GM18870 (cell line): ENCODE measurements around the gene CSMD2.
"Not testable (repeated sequence)": the region's sequence is repeated elsewhere in the genome, so short reads cannot be mapped to it uniquely, and the experiment has no call there.

ENCODE experiments used
- ATAC-seq: cut with Tn5 transposase; IDR thresholded peaks from one replicate; pipeline ENCODE4 v1.9.1; 2021; ENCODE audit warnings: moderate library complexity; ENCODE audit not compliant: unreplicated experiment

CSMD2 gene

GRCh38 chr1:33516428-33516827, 648.6 kb downstream of the CSMD2 start:
- no peak for ATAC-seq

GRCh38 chr1:33515607-33516006, 649.4 kb downstream of the CSMD2 start:
- no peak for ATAC-seq

- no peak for ATAC-seq
These were observed 649.9 kb downstream of the CSMD2 start for GRCh38 chr1:33515112-33515511.

GRCh38 chr1:33512226-33513011, 652.6 kb downstream of the CSMD2 start:
- no peak for ATAC-seq

GRCh38 chr1:33509276-33509675, 655.8 kb downstream of the CSMD2 start:
- ATAC-seq = not testable (repeated sequence)

- ATAC-seq = no peak
These were observed 656.9 kb downstream of the CSMD2 start for GRCh38 chr1:33508151-33508550.

GRCh38 chr1:33507661-33508060, 657.4 kb downstream of the CSMD2 start:
- ATAC-seq = no peak

- no peak for ATAC-seq
These were observed 661.5 kb downstream of the CSMD2 start for GRCh38 chr1:33503506-33503905.

GRCh38 chr1:33502726-33503125, 662.3 kb downstream of the CSMD2 start:
- ATAC-seq = no peak

- no peak for ATAC-seq
These were observed 663.3 kb downstream of the CSMD2 start for GRCh38 chr1:33501774-33502173.

GRCh38 chr1:33501309-33501708, 663.7 kb downstream of the CSMD2 start:
- no peak for ATAC-seq

GRCh38 chr1:33500547-33500946, 664.5 kb downstream of the CSMD2 start:
- ATAC-seq = no peak

GRCh38 chr1:33497410-33497809, 667.6 kb downstream of the CSMD2 start:
- no peak for ATAC-seq

GRCh38 chr1:33494929-33495328, 670.1 kb downstream of the CSMD2 start:
- no peak for ATAC-seq

GRCh38 chr1:33488624-33489023, 676.4 kb downstream of the CSMD2 start:
- no peak for ATAC-seq

GRCh38 chr1:33482412-33482811, 682.6 kb downstream of the CSMD2 start:
- ATAC-seq = no peak

- ATAC-seq = no peak
These were observed 687.6 kb downstream of the CSMD2 start for GRCh38 chr1:33477451-33477850.

- ATAC-seq = no peak
These were observed 691.1 kb downstream of the CSMD2 start for GRCh38 chr1:33473900-33474299.

- peak; percentile 90 for ATAC-seq
These were observed 692.6 kb downstream of the CSMD2 start, which contains the start of gene ZSCAN20 for GRCh38 chr1:33472269-33472980. Gene ZSCAN20 (plus strand): TSS chr1:33472645. CDS start chr1:33479289, 6,644 bp downstream.

- ATAC-seq = no peak
These were observed 693.6 kb downstream of the CSMD2 start for GRCh38 chr1:33471416-33471815.

GRCh38 chr1:33470495-33471012, 694.5 kb downstream of the CSMD2 start:
- ATAC-seq = no peak

- no peak for ATAC-seq
These were observed 695.3 kb downstream of the CSMD2 start for GRCh38 chr1:33469691-33470090.
